ENCODE results near the gene TMEM181. TPM values are rescaled to one million over a fixed set of nuclear protein-coding genes. Genes with fewer than 3 reads are reported as not detected.
"Not testable (repeated sequence)": the region's sequence is repeated elsewhere in the genome, so short reads cannot be mapped to it uniquely, and the experiment has no call there.

Gene TMEM181
- total RNA-seq, 1 donor from 2014 or later, result 18.4 TPM

DNA sequence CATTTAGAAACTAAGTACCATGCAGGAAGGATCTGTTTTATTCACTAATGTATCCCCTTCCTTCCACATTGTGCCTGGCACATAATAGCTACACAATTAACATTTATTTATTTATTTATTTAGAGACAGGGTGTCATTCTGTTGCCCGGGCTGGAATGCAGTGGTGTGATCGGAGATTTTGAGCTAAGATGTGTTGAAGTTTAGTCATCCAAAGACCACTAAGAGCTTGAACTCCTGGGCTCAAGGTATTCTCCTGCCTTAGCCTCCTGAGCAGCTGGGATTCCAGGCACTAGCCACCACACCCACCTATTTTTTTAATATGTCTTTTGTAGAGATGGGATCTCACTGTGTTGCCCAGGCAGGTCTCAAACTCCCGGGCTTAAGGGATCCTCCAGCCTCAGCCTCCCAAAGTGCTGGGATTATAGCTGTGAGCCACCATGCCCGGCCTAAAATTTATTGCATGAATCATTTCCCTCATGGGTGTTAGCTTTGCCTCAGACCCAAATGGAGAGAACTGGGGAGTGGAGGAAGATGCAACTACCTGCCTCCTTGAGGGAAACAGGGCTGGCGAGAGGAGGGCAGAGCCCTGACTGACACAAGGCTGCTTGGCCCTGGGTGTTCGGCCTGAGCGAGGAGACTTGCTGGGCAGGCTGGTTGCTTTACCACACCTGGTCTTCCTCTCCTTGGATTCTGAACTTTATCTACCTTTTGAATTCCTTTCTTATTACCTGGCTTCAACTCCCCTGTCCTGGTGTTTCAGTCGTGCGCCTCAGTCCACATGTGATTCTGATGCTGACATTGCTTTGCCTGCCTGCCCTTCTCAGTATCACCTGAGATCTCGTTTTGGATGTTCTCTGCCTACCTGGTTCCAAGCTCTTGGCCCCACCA lies 86.4 kb downstream of the TMEM181 start:
- TF ChIP-seq POLR2A (IDR thresholded peaks at IDR 0.05) (no peak), POLR2AphosphoS5 (IDR thresholded peaks at IDR 0.05; ENCODE audit: insufficient read depth in 1 of 2, low read depth in 1 of 2) (no peak)
- Histone ChIP-seq H3K4me3 (no peak overlapping the region), H3K27me3 (no peaks in the 10 kb centered on the region), H3K27ac (no peak overlapping the region), H3K36me3 (no peaks in the 10 kb centered on the region), H3K4me1 (peaks cover 32% of the 10 kb centered on the region), H3K9me3 (no peaks in the 10 kb centered on the region)
- DNase-seq (ENCODE audit: extremely low spot score in 2 of 2), result peak in 1 of 2 donors; percentile 83
- intact Hi-C loops (cut with DNase I), result no loop called here

GRCh38 chr6:158647501-158647900 lies 87.6 kb downstream of the TMEM181 start:
- Histone ChIP-seq H3K27ac (no peak overlapping the region), H3K36me3 (no peaks in the 10 kb centered on the region), H3K4me1 (peaks cover 20% of the 10 kb centered on the region), H3K4me3 (no peak overlapping the region), H3K27me3 (no peaks in the 10 kb centered on the region), H3K9me3 (no peaks in the 10 kb centered on the region)
- DNase-seq (ENCODE audit: extremely low spot score in 2 of 2), result peak in 1 of 2 donors; percentile 16
- intact Hi-C loops (cut with DNase I), result no loop called here
- no peak for TF ChIP-seq POLR2A (IDR thresholded peaks at IDR 0.05)
- TF ChIP-seq POLR2AphosphoS5 (IDR thresholded peaks at IDR 0.05; ENCODE audit: insufficient read depth in 1 of 2, low read depth in 1 of 2), result no peak
- TF ChIP-seq, protein P1, sequence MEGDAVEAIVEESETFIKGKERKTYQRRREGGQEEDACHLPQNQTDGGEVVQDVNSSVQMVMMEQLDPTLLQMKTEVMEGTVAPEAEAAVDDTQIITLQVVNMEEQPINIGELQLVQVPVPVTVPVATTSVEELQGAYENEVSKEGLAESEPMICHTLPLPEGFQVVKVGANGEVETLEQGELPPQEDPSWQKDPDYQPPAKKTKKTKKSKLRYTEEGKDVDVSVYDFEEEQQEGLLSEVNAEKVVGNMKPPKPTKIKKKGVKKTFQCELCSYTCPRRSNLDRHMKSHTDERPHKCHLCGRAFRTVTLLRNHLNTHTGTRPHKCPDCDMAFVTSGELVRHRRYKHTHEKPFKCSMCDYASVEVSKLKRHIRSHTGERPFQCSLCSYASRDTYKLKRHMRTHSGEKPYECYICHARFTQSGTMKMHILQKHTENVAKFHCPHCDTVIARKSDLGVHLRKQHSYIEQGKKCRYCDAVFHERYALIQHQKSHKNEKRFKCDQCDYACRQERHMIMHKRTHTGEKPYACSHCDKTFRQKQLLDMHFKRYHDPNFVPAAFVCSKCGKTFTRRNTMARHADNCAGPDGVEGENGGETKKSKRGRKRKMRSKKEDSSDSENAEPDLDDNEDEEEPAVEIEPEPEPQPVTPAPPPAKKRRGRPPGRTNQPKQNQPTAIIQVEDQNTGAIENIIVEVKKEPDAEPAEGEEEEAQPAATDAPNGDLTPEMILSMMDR (IDR thresholded peaks at IDR 0.05), result no peak

DNA sequence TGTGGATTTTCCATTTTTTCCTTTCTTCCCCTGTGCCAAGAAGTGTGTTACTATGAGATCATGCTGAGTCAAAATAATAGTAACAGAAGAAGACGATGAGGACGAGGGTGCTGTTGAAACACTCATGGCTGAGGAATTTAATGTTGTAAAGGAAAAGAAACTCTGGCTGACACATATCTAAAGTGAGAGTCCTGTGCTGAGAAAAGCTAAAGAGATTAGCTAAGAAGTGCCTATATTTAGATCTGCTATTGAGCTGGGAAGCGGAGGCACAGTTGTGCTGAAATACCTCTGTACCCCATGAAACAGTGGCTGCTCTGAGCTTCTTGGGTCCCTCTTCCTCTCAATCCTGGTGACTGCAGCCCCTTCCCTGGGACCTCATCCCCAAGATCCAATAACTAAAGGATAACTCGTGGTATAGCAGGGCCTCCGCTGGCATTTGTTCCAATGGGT lies 88.8 kb downstream of the TMEM181 start:
- no peak for TF ChIP-seq POLR2A (IDR thresholded peaks at IDR 0.05)
- TF ChIP-seq, protein P1 (IDR thresholded peaks at IDR 0.05), result no peak
- peak in 1 of 2 donors; percentile 16 for TF ChIP-seq POLR2AphosphoS5 (IDR thresholded peaks at IDR 0.05; ENCODE audit: insufficient read depth in 1 of 2, low read depth in 1 of 2)
- Histone ChIP-seq H3K9me3 (no peaks in the 10 kb centered on the region), H3K27me3 (no peaks in the 10 kb centered on the region), H3K4me3 (no peak overlapping the region), H3K36me3 (no peaks in the 10 kb centered on the region), H3K4me1 (peaks cover 7% of the 10 kb centered on the region), H3K27ac (peak overlapping the region; percentile 42)
- intact Hi-C loops (cut with DNase I), result no loop called here
- DNase-seq (ENCODE audit: extremely low spot score in 2 of 2), result peak in 1 of 2 donors; percentile 32

DNA sequence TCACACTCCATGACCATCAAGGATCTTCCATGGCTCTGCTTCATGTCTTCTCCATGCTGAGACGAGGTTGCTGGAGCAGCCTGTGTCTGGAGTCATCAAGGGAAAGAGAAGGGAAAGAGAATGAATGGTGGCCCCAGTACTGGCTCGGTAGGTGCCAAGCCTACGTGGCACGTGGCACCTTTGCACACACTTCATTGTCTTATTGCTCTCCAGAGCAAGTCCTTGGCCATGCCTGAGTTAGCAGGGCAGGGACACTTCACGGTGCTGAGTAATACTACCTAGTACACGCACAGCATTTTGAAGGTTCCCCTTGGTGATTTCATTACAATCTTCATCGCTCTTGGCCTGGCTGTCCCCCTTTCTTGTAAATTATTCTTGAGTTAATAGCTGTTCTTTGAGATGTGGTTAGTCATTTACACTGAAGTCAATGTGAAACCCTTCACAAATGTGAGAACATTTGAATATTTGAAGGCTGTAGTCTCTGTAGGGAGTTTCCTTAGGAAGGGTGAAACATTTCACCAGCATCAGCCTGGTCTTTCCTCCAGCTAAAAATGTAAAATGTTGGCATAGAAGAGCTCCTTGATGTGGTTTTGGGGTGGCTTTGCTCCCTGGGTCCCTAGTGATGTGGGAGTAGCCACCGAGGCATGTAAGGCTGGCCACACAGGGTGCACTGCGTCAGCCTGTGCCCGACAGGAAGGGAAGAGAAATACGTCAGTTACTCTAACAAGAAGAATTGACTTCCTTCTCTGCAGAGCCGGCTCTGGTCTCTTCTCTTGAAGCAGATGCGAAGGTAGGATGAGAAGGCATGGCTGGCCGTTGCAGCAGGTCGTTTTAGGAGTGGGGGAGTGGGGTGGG lies 89.6 kb downstream of the TMEM181 start, which contains the start of gene SYTL3:
TSS of gene SYTL3 (plus strand) at position 766 of the 855 bp plus-strand sequence. CDS start 13,215 bp downstream, outside the sequence.
- TF ChIP-seq, protein P1 (IDR thresholded peaks at IDR 0.05), result no peak
- peak in 1 of 2 donors; percentile 48 for TF ChIP-seq POLR2AphosphoS5 (IDR thresholded peaks at IDR 0.05; ENCODE audit: insufficient read depth in 1 of 2, low read depth in 1 of 2)
- no peak for TF ChIP-seq POLR2A (IDR thresholded peaks at IDR 0.05)
- Histone ChIP-seq H3K9me3 (no peaks in the 10 kb centered on the region), H3K27ac (peak within 1 kb of the TSS; percentile 42), H3K4me3 (peak within 1 kb of the TSS in 1 of 2 donors; percentile 15), H3K36me3 (no peaks in the 10 kb centered on the region), H3K27me3 (no peaks in the 10 kb centered on the region), H3K4me1 (peaks cover 15% of the 10 kb centered on the region)
- no peak for DNase-seq (ENCODE audit: extremely low spot score in 2 of 2)
- intact Hi-C loops (cut with DNase I), result no loop called here

- H3K9me3 ChIP-seq; H3K4me3 ChIP-seq; H3K27me3 ChIP-seq; intact Hi-C loops (cut with DNase I); H3K27ac ChIP-seq; DNase-seq (ENCODE audit: extremely low spot score in 2 of 2); H3K36me3 ChIP-seq: not testable (repeated sequence)
- H3K4me1 ChIP-seq, result peaks cover 16% of the 10 kb centered on the region
Measured at GRCh38 chr6:158651981-158652737, 92.3 kb downstream of the TMEM181 start.

All from vagina (tissue), 2 donors.